IMR-90 (cell line): Measurements from ENCODE around the gene ZBTB47. TPM values are rescaled to one million over a fixed set of nuclear protein-coding genes. Genes with fewer than 3 reads are reported as not detected.

ENCODE experiments used
- ATAC-seq: fragments of 200-7000 bp; cut with Tn5 transposase; 2 replicates; pipeline ENCODE4 v1.9.1; 2020; ENCODE audit warnings: low read depth, mild to moderate bottlenecking, moderate library complexity
- BruUV-seq: library from RNA; stranded (reverse); fragments of 400-500 nt; replicated peaks from 2 replicates; lab custom pipeline; 2021; lab: Mats Ljungman, UMichigan
- CTCF ChIA-PET: fragments of 300-600 bp; formaldehyde crosslinking; extraction: SDS; loops from one replicate; lab custom pipeline; 2021; ENCODE audit warnings: antibody characterized with exemption; lab: Yijun Ruan, JAX
- POLR2A ChIA-PET: fragments of 300-600 bp; sonication (Branson Sonifier 250); formaldehyde crosslinking; loops from one replicate; lab custom pipeline; 2022; ENCODE audit warnings: antibody characterized with exemption; ENCODE audit not compliant: unreplicated experiment; lab: Charles Lee
- DNase-seq: peaks from one replicate; pipeline ENCODE4 v3.0.0; 2013
- H2AFZ ChIP-seq: replicated peaks from 2 replicates; pipeline ENCODE3; 2013; ENCODE audit warnings: low read length, mild to moderate bottlenecking; ENCODE audit not compliant: poor library complexity
- H2AK5ac ChIP-seq: 2 replicates; pipeline ENCODE4 v1.6.1; 2013; ENCODE audit warnings: low read depth, low read length, inconsistent platforms
- H2AK9ac ChIP-seq: replicated peaks from 2 replicates; pipeline ENCODE3; 2013; ENCODE audit warnings: mild to moderate bottlenecking, low read depth, low read length, moderate library complexity; ENCODE audit not compliant: poor library complexity
- H2BK120ac ChIP-seq: 2 replicates; pipeline ENCODE4 v1.6.1; 2013; ENCODE audit warnings: low read depth, low read length, inconsistent platforms
- H2BK15ac ChIP-seq: 3 replicates; pipeline ENCODE4 v1.6.1; 2013; ENCODE audit warnings: low read depth, low read length, inconsistent platforms
- H2BK20ac ChIP-seq: 2 replicates; pipeline ENCODE4 v1.6.1; 2013; ENCODE audit warnings: low read depth, mild to moderate bottlenecking, inconsistent platforms, low read length, moderate library complexity
- H2BK5ac ChIP-seq: 2 replicates; pipeline ENCODE4 v1.6.1; 2013; ENCODE audit warnings: mild to moderate bottlenecking, low read depth, low read length, inconsistent platforms; ENCODE audit not compliant: poor library complexity, severe bottlenecking
- H3K14ac ChIP-seq: replicated peaks from 2 replicates; pipeline ENCODE4 v1.6.1; 2013; ENCODE audit warnings: low read depth, low read length, inconsistent platforms
- H3K18ac ChIP-seq: 2 replicates; pipeline ENCODE4 v1.6.1; 2013; ENCODE audit warnings: low read depth, low read length, control low read depth
- H3K23ac ChIP-seq: 2 replicates; pipeline ENCODE4 v1.6.1; 2013; ENCODE audit warnings: low read depth, low read length, inconsistent platforms
- H3K27ac ChIP-seq: 2 replicates; pipeline ENCODE4 v1.5.1; 2013; ENCODE audit warnings: mild to moderate bottlenecking, control low read depth, low read length; ENCODE audit not compliant: insufficient read depth
- H3K27me3 ChIP-seq: 2 replicates; pipeline ENCODE4 v1.6.1; 2013; ENCODE audit warnings: low read length; ENCODE audit not compliant: control insufficient read depth, insufficient read depth
- H3K36me3 ChIP-seq: 2 replicates; pipeline ENCODE4 v1.6.1; 2013; ENCODE audit warnings: low read length, mixed read lengths; ENCODE audit not compliant: control insufficient read depth, insufficient read depth
- H3K4ac ChIP-seq: 2 replicates; pipeline ENCODE4 v1.6.1; 2013; ENCODE audit warnings: low read depth, low read length, inconsistent platforms
- H3K4me1 ChIP-seq: 2 replicates; pipeline ENCODE4 v1.6.1; 2013; ENCODE audit warnings: low read length, mixed read lengths; ENCODE audit not compliant: control insufficient read depth, insufficient read depth
- H3K4me2 ChIP-seq: 2 replicates; pipeline ENCODE4 v1.6.1; 2013; ENCODE audit warnings: low read depth, mild to moderate bottlenecking, control low read depth, low read length, moderate library complexity
- H3K4me3 ChIP-seq: 2 replicates; pipeline ENCODE4 v1.5.1; 2013; ENCODE audit warnings: low read depth, mild to moderate bottlenecking, control low read depth, low read length, moderate library complexity; ENCODE audit not compliant: insufficient read depth
- H3K56ac ChIP-seq: 2 replicates; pipeline ENCODE4 v1.6.1; 2013; ENCODE audit warnings: low read length, inconsistent platforms; ENCODE audit not compliant: insufficient read depth; ENCODE audit errors: extremely low read depth
- H3K79me1 ChIP-seq, 2 experiments: 2 replicates each; pipeline ENCODE4 v1.6.1; 2013; ENCODE audit warnings: low read length in 2 of 2, inconsistent platforms in 1 of 2, low read depth in 1 of 2
- H3K9ac ChIP-seq: 2 replicates; pipeline ENCODE4 v1.6.1; 2013; ENCODE audit warnings: low read depth, low read length, control low read depth
- H3K9me1 ChIP-seq: 2 replicates; pipeline ENCODE4 v1.6.1; 2013; ENCODE audit warnings: low read length, inconsistent platforms; ENCODE audit not compliant: insufficient read depth
- H3K9me3 ChIP-seq: 2 replicates; pipeline ENCODE4 v1.6.1; 2013; ENCODE audit warnings: low read length; ENCODE audit not compliant: control insufficient read depth, insufficient read depth
- H4K20me1 ChIP-seq: 2 replicates; pipeline ENCODE4 v1.6.1; 2013; ENCODE audit warnings: low read length, inconsistent platforms; ENCODE audit not compliant: insufficient read depth
- H4K5ac ChIP-seq: 2 replicates; pipeline ENCODE4 v1.6.1; 2013; ENCODE audit warnings: mild to moderate bottlenecking, low read depth, low read length, control low read depth
- H4K8ac ChIP-seq, 2 experiments: 2 replicates each; pipeline ENCODE4 v1.6.1; 2013; ENCODE audit warnings: low read depth in 2 of 2, low read length in 2 of 2, control low read depth in 1 of 2, inconsistent platforms in 1 of 2
- H4K91ac ChIP-seq: 2 replicates; pipeline ENCODE4 v1.6.1; 2013; ENCODE audit warnings: low read depth, low read length, inconsistent platforms; ENCODE audit not compliant: insufficient read depth
- BHLHE40 ChIP-seq: fragments of 150-350 bp; IDR thresholded peaks from 2 replicates; pipeline ENCODE4 v1.6.1; 2016; ENCODE audit warnings: mild to moderate bottlenecking, low read depth, low read length
- CEBPB ChIP-seq: IDR thresholded peaks from 2 replicates; pipeline ENCODE4 v1.6.1; 2012; ENCODE audit warnings: low read depth, low read length, improper control_type of control experiment
- CHD1 ChIP-seq: IDR thresholded peaks from 2 replicates; pipeline ENCODE4 v1.6.1; 2012; ENCODE audit warnings: low read depth, low read length, improper control_type of control experiment
- CTCF ChIP-seq: conservative IDR thresholded peaks from 2 replicates; pipeline ENCODE4 v1.5.1; 2012; ENCODE audit warnings: mild to moderate bottlenecking, low read depth, low read length, improper control_type of control experiment
- ELK1 ChIP-seq: fragments of 150-350 bp; IDR thresholded peaks from 2 replicates; pipeline ENCODE4 v1.6.1; 2016; ENCODE audit warnings: low read depth, mild to moderate bottlenecking, low read length, moderate library complexity, borderline replicate concordance
- FOS ChIP-seq: fragments of 150-350 bp; IDR thresholded peaks from 2 replicates; pipeline ENCODE4 v1.6.1; 2016; ENCODE audit warnings: low read depth, low read length
- MAFK ChIP-seq: IDR thresholded peaks from 2 replicates; pipeline ENCODE4 v1.6.1; 2012; ENCODE audit warnings: low read depth, low read length, improper control_type of control experiment
- MAZ ChIP-seq: IDR thresholded peaks from 2 replicates; pipeline ENCODE4 v1.6.1; 2012; ENCODE audit warnings: low read depth, mild to moderate bottlenecking, low read length, improper control_type of control experiment, moderate library complexity, borderline replicate concordance
- MXI1 ChIP-seq: IDR thresholded peaks from 2 replicates; pipeline ENCODE4 v1.6.1; 2012; ENCODE audit warnings: low read depth, mild to moderate bottlenecking, low read length, moderate library complexity, borderline replicate concordance
- NFE2L2 ChIP-seq: fragments of 150-350 bp; IDR thresholded peaks from 2 replicates; pipeline ENCODE4 v1.6.1; 2016; ENCODE audit warnings: low read depth, mild to moderate bottlenecking, low read length
- POLR2A ChIP-seq: IDR thresholded peaks from 2 replicates; pipeline ENCODE4 v1.6.1; 2012; ENCODE audit warnings: mild to moderate bottlenecking, low read depth, low read length
- RAD21 ChIP-seq: IDR thresholded peaks from 2 replicates; pipeline ENCODE4 v1.6.1; 2012; ENCODE audit warnings: low read length, improper control_type of control experiment
- RCOR1 ChIP-seq: IDR thresholded peaks from 2 replicates; pipeline ENCODE4 v1.6.1; 2012; ENCODE audit warnings: mild to moderate bottlenecking, low read length, improper control_type of control experiment; ENCODE audit not compliant: insufficient replicate concordance
- RFX5 ChIP-seq: IDR thresholded peaks from 2 replicates; pipeline ENCODE4 v1.8.0; 2012; ENCODE audit warnings: low read depth, mild to moderate bottlenecking, low read length, moderate library complexity
- SMC3 ChIP-seq: fragments of 150-350 bp; IDR thresholded peaks from 2 replicates; pipeline ENCODE4 v1.6.1; 2016; ENCODE audit warnings: low read depth, mild to moderate bottlenecking, antibody characterized with exemption, low read length, moderate library complexity
- USF2 ChIP-seq: fragments of 150-350 bp; IDR thresholded peaks from 2 replicates; pipeline ENCODE4 v1.6.1; 2017; ENCODE audit warnings: mild to moderate bottlenecking, antibody characterized with exemption, low read length, low read depth
- WGBS, 2 experiments: methylation state at CpG; one replicate each; pipeline versions ENCODE4 v1.1.5 to v1.1.7; 2013; ENCODE audit warnings: missing lambda C conversion rate in 2 of 2; ENCODE audit not compliant: insufficient read length in 1 of 2; ENCODE audit errors: extremely low coverage in 2 of 2; 5-methylcytosine and 5-hydroxymethylcytosine counted together
- dilution Hi-C: fragments of 300-500 bp; cut with HindIII; formaldehyde crosslinking; loops from one replicate; pipeline ENCODE4 v1.14.3; 2018; ENCODE audit warnings: low sequenced_read_pairs; ENCODE audit not compliant: unreplicated experiment
- in situ Hi-C: fragments of 300-500 bp; cut with MboI; formaldehyde crosslinking; loops from 3 replicates; pipeline ENCODE4 v1.14.3; 2019; ENCODE audit warnings: low sequenced_read_pairs, inconsistent platforms, mixed read lengths
- intact Hi-C: fragments of 100-400 bp; cut with micrococcal nuclease; formaldehyde crosslinking; loops from 2 replicates; pipeline ENCODE4 v1.10.0; 2022
- polyA plus RNA-seq, 3 experiments: library from polyadenylated mRNA; depleted of rRNA; stranded (reverse); fragments of >200 nt; gene quantifications; 2 replicates each; pipeline ENCODE4 v1.2.3, GENCODE V29; 2012; ENCODE audit warnings: low replicate concordance in 1 of 3
- total RNA-seq: library from RNA; depleted of rRNA; stranded (reverse); fragments of >200 nt; gene quantifications from 2 replicates; pipeline ENCODE4 v1.2.3, GENCODE V29; 2012

ZBTB47 gene
- total and polyA plus RNA-seq, 2 of the 4 experiments (the other 2 are of a cell fraction) = 10.9 to 16.8 TPM

- Histone ChIP-seq H2AK5ac (no peak overlapping the region), H3K4me3 (no peak overlapping the region), H3K27ac (no peak overlapping the region), H3K23ac (peak overlapping the region; percentile 60; the same call in 1 of the 2 replicates), H3K4me1 (peaks cover 8% of the 10 kb centered on the region), H3K36me3 (peaks cover 29% of the 10 kb centered on the region), H3K4ac (no peak overlapping the region), H3K9ac (no peak overlapping the region), H2BK5ac (no peak overlapping the region), H2BK15ac (no peak overlapping the region), H3K9me3 (no peaks in the 10 kb centered on the region), H3K9me1 (0 out of 2 replicates have a peak, but pooled peaks cover 3% of the 10 kb centered on the region), H3K79me1 (peaks cover 4 to 26% of the 10 kb centered on the region in 2 experiments; a peak in 3 of 4 replicates), H3K14ac (no peak overlapping the region; the same call in 1 of the 2 replicates), H3K18ac (no peak overlapping the region), H4K91ac (no peak overlapping the region), H3K56ac (no peak overlapping the region), H2AFZ (no peak overlapping the region), H4K5ac (no peak overlapping the region), H2AK9ac (no peak overlapping the region), H3K4me2 (no peak overlapping the region), H2BK20ac (no peak overlapping the region), H4K8ac (no peak overlapping the region), H3K27me3 (no peaks in the 10 kb centered on the region), H2BK120ac (no peak overlapping the region), H4K20me1 (peaks cover 3% of the 10 kb centered on the region; the same call in 1 of the 2 replicates)
- DNase-seq (no peak), ATAC-seq (no peak)
- in situ Hi-C loops = no loop called here
- 100% methylated on average over 1 of the region's 2 CpGs; no CpG with 5 or more reads in 1 of the 2 experiments for WGBS, 2 experiments
- dilution Hi-C loops = no loop called here
- TF ChIP-seq BHLHE40 (no peak), CHD1 (no peak), MXI1 (no peak), CTCF (no peak), MAFK (no peak), CEBPB (no peak), RCOR1 (no peak), MAZ (no peak), SMC3 (no peak), POLR2A (no peak), USF2 (no peak), RAD21 (no peak), RFX5 (no peak), ELK1 (no peak), FOS (no peak), NFE2L2 (no peak)
- BruUV-seq = no TSS peak
- intact Hi-C loops = no loop called here
- ChIA-PET POLR2A (no interaction called here), CTCF (interaction anchor here (0.7 kb wide), 1 partner anchor 82 kb away, joined by 5 read pairs; no protein-coding TSS in a partner anchor)
Observed at GRCh38 chr3:42631620-42632019, 21.9 kb upstream of the ZBTB47 start.
